Stomach (tissue), 4 donors: ENCODE results near the gene PRM3.
"Not testable (repeated sequence)": the region's sequence is repeated elsewhere in the genome, so short reads cannot be mapped to it uniquely, and the experiment has no call there.

Source experiments
- CTCF ChIP-seq, 7 experiments: fragments of 450-650 bp in 4 of 7; fragments of 200-600 bp in 3 of 7; sonication (generic) in 3 of 7; IDR thresholded peaks; one replicate each; pipeline ENCODE4 v1.5.1; 2016 to 2019; ENCODE audit warnings: antibody characterized with exemption in 7 of 7, control low read depth in 2 of 7, mild to moderate bottlenecking in 1 of 7
- EP300 ChIP-seq: sonication (generic); formaldehyde crosslinking; IDR thresholded peaks from one replicate; pipeline ENCODE4 v1.6.1; 2017; ENCODE audit warnings: antibody characterized with exemption
- POLR2A ChIP-seq, 4 donors: fragments of 450-650 bp; IDR thresholded peaks; one replicate each; pipeline ENCODE4 v1.6.1; 2016; ENCODE audit warnings: antibody characterized with exemption in 4 of 4, control low read depth in 2 of 4, mild to moderate bottlenecking in 1 of 4, moderate library complexity in 1 of 4

GRCh38 chr16:11289696-11290095 is 16.3 kb upstream of the PRM3 start:
- not testable (repeated sequence) for TF ChIP-seq CTCF (IDR thresholded peaks at IDR 0.05); EP300; POLR2A (IDR thresholded peaks at IDR 0.05)
